PC-9 (cell line): ENCODE measurements around the gene SPPL3. TPM values are rescaled to one million over a fixed set of nuclear protein-coding genes. Genes with fewer than 3 reads are reported as not detected.

Experiments
- BruUV-seq: library from RNA; stranded (reverse); fragments of 400-500 nt; replicated peaks from 2 replicates; lab custom pipeline; 2021; lab: Mats Ljungman, UMichigan
- CTCF ChIA-PET: fragments of 300-600 bp; sonication (Branson Sonifier 250); formaldehyde crosslinking; loops from one replicate; lab custom pipeline; 2022; ENCODE audit warnings: antibody characterized with exemption; lab: Charles Lee
- POLR2A ChIA-PET: fragments of 300-600 bp; sonication (Branson Sonifier 250); formaldehyde crosslinking; loops from one replicate; lab custom pipeline; 2022; ENCODE audit warnings: antibody characterized with exemption; ENCODE audit not compliant: unreplicated experiment; lab: Charles Lee
- DNase-seq, 2 experiments: peaks; one replicate each; pipeline versions ENCODE4 v3.0.0 to v3.0.0-alpha.2; 2015 to 2022; ENCODE audit warnings: mixed read lengths in 1 of 2
- H2AFZ ChIP-seq: fragments of 200-600 bp; sonication (generic); 2 replicates; pipeline ENCODE4 v1.8.1; 2017; ENCODE audit warnings: antibody characterized with exemption
- H3F3A ChIP-seq: fragments of 200-600 bp; sonication (generic); 2 replicates; pipeline ENCODE4 v1.8.1; 2017; ENCODE audit warnings: antibody characterized with exemption, mild to moderate bottlenecking, low read depth; ENCODE audit not compliant: insufficient read depth
- H3K27ac ChIP-seq: fragments of 200-600 bp; sonication (generic); 2 replicates; pipeline ENCODE4 v1.6.1; 2016; ENCODE audit warnings: mixed run types
- H3K27me3 ChIP-seq: fragments of 200-600 bp; sonication (generic); 2 replicates; pipeline ENCODE4 v1.6.1; 2016; ENCODE audit warnings: low read depth, mixed run types; ENCODE audit not compliant: insufficient read depth
- H3K36me3 ChIP-seq: fragments of 200-600 bp; sonication (generic); 2 replicates; pipeline ENCODE4 v1.6.1; 2016; ENCODE audit warnings: low read depth, mixed run types
- H3K4me1 ChIP-seq: fragments of 200-600 bp; sonication (generic); replicated peaks from 2 replicates; pipeline ENCODE4 v1.6.1; 2016; ENCODE audit warnings: mixed run types; ENCODE audit not compliant: insufficient read depth
- H3K4me2 ChIP-seq: fragments of 200-600 bp; sonication (generic); 2 replicates; pipeline ENCODE4 v1.6.1; 2017; ENCODE audit warnings: mixed run types
- H3K4me3 ChIP-seq: fragments of 200-600 bp; sonication (generic); 2 replicates; pipeline ENCODE4 v1.6.1; 2016; ENCODE audit warnings: mixed run types
- H3K79me2 ChIP-seq: fragments of 200-600 bp; sonication (generic); 2 replicates; pipeline ENCODE4 v1.6.1; 2017; ENCODE audit warnings: low read depth, mixed run types
- H3K9me2 ChIP-seq: fragments of 200-600 bp; sonication (generic); 2 replicates; pipeline ENCODE4 v1.8.1; 2017; ENCODE audit warnings: mild to moderate bottlenecking; ENCODE audit not compliant: insufficient read depth
- H3K9me3 ChIP-seq: fragments of 200-600 bp; sonication (generic); 2 replicates; pipeline ENCODE4 v1.8.1; 2016; ENCODE audit warnings: low read depth; ENCODE audit not compliant: insufficient read depth
- H4K20me1 ChIP-seq: fragments of 200-600 bp; sonication (generic); 2 replicates; pipeline ENCODE4 v1.8.1; 2017; ENCODE audit not compliant: insufficient read depth
- EZH2 ChIP-seq: fragments of 200-600 bp; sonication (generic); IDR thresholded peaks from 2 replicates; pipeline ENCODE4 v1.8.0; 2017; ENCODE audit warnings: antibody characterized with exemption, low read depth
- intact Hi-C: fragments of 100-400 bp; cut with micrococcal nuclease; formaldehyde crosslinking; loops from one replicate; pipeline ENCODE4 v1.10.0; 2022; ENCODE audit not compliant: unreplicated experiment
- total RNA-seq: library from RNA; stranded (reverse); gene quantifications from 2 replicates; pipeline ENCODE4 v1.2.3, GENCODE V29; 2021
- TF ChIP-seq, protein P1 (sequence below): fragments of 200-600 bp; sonication (generic); conservative IDR thresholded peaks from 2 replicates; pipeline ENCODE4 v1.6.1; 2017; ENCODE audit warnings: mixed run types, antibody characterized with exemption, mild to moderate bottlenecking, moderate library complexity

SPPL3 gene
- total RNA-seq, 1 experiment from 2014 or later = 44.7 TPM

DNA sequence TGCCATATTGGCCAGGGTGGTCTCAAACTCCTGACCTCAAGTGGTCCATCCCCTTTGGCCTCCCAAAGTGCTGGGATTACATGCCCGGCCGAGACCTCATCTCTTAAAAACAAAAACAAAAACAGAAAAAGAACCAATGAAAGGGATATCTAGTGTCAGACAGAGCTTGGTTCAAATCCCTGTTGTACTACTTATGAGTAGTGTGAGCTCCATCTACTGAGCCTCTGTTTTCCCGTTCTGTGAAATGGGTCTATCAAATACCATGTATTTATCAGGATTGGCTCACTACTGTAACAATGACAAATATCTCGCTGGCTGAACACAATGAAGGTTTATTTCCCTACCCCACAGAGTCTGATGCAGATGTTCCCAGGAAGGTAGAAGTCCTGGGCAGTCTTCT is 37.3 kb upstream of the SPPL3 start:
- Histone ChIP-seq H2AFZ (no peak overlapping the region), H3K4me2 (no peak overlapping the region), H3K4me1 (no peaks in the 10 kb centered on the region), H3K27me3 (no peaks in the 10 kb centered on the region), H3F3A (no peaks in the 10 kb centered on the region), H4K20me1 (no peaks in the 10 kb centered on the region), H3K27ac (no peak overlapping the region), H3K4me3 (no peak overlapping the region), H3K9me3 (no peaks in the 10 kb centered on the region), H3K79me2 (no peaks in the 10 kb centered on the region), H3K9me2 (no peaks in the 10 kb centered on the region), H3K36me3 (no peaks in the 10 kb centered on the region)
- no peak for DNase-seq
- ChIA-PET CTCF (interaction anchor here (0.6 kb wide), 1 partner anchor 551 kb away, joined by 6 read pairs; no protein-coding TSS in a partner anchor), POLR2A (no interaction called here)
- intact Hi-C loops = loop anchor here (5.0 kb wide), 1 partner anchor 34 kb away; no protein-coding TSS in a partner anchor
- TF ChIP-seq, protein P1, sequence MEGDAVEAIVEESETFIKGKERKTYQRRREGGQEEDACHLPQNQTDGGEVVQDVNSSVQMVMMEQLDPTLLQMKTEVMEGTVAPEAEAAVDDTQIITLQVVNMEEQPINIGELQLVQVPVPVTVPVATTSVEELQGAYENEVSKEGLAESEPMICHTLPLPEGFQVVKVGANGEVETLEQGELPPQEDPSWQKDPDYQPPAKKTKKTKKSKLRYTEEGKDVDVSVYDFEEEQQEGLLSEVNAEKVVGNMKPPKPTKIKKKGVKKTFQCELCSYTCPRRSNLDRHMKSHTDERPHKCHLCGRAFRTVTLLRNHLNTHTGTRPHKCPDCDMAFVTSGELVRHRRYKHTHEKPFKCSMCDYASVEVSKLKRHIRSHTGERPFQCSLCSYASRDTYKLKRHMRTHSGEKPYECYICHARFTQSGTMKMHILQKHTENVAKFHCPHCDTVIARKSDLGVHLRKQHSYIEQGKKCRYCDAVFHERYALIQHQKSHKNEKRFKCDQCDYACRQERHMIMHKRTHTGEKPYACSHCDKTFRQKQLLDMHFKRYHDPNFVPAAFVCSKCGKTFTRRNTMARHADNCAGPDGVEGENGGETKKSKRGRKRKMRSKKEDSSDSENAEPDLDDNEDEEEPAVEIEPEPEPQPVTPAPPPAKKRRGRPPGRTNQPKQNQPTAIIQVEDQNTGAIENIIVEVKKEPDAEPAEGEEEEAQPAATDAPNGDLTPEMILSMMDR = no peak
- no peak for TF ChIP-seq EZH2
- BruUV-seq = no TSS peak

DNA sequence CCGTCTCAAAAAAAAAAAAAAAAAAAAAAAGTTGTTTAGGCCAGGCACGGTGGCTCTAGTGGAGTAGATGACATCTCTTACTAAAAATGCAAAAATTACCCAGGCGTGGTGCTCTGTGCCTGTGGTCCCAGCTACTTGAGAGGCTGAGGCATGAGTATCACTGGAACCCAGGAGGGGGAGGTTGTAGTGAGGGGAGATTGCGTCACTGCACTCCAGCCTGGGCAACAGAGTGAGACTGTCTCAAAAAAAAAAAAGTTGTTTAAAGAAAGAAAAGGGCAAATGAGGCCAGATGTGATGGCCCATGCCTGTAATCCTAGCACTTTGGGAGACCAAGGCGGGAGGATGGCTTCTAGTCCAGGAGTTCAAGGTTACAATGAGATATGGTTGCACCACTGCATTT is 36.6 kb upstream of the SPPL3 start:
- Histone ChIP-seq H4K20me1 (no peaks in the 10 kb centered on the region), H3K79me2 (no peaks in the 10 kb centered on the region), H2AFZ (no peak overlapping the region), H3K36me3 (no peaks in the 10 kb centered on the region), H3K27ac (no peak overlapping the region), H3K4me3 (no peak overlapping the region), H3K9me2 (no peaks in the 10 kb centered on the region), H3F3A (no peaks in the 10 kb centered on the region), H3K27me3 (no peaks in the 10 kb centered on the region), H3K4me2 (no peak overlapping the region), H3K9me3 (no peaks in the 10 kb centered on the region), H3K4me1 (no peaks in the 10 kb centered on the region)
- ChIA-PET POLR2A (no interaction called here), CTCF (interaction anchor here (0.6 kb wide), 2 partner anchors 45 to 552 kb away, joined by 4 to 6 read pairs; no protein-coding TSS in a partner anchor)
- no TSS peak for BruUV-seq
- peak in 1 of 2 experiments; percentile 55 for DNase-seq
- TF ChIP-seq, protein P1 = no peak
- no peak for TF ChIP-seq EZH2
- intact Hi-C loops = loop anchor here (5.0 kb wide), 1 partner anchor 33 kb away; no protein-coding TSS in a partner anchor

DNA sequence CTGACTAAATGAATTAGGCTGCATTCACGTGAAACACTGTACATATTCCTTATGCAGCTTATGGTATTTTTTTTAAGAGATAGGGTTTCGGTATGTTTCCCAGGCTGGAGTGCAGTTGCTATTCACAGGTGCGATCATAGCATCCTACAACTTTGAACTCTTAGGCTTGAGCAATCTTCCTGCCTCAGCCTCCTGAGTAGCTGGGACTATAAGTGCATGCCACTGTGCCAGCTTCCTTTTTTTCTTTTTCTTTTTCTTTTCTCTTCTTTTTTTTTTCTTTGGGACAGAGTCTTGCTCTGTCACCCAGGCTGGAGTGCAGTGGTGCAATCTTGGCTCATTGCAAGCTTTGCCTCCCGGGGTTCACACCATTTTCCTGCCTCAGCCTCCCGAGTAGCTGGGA is 35.8 kb upstream of the SPPL3 start:
- Histone ChIP-seq H3F3A (no peaks in the 10 kb centered on the region), H2AFZ (no peak overlapping the region), H3K9me3 (no peaks in the 10 kb centered on the region), H3K79me2 (no peaks in the 10 kb centered on the region), H3K27me3 (no peaks in the 10 kb centered on the region), H3K27ac (no peak overlapping the region), H4K20me1 (no peaks in the 10 kb centered on the region), H3K4me2 (0 out of 2 replicates have a peak overlapping the region, but pooled peaks have one; percentile 16), H3K9me2 (no peaks in the 10 kb centered on the region), H3K36me3 (no peaks in the 10 kb centered on the region), H3K4me1 (no peaks in the 10 kb centered on the region), H3K4me3 (no peak overlapping the region)
- no peak for DNase-seq
- POLR2A ChIA-PET = no interaction called here
- intact Hi-C loops = loop anchor here (5.0 kb wide), 1 partner anchor 33 kb away; no protein-coding TSS in a partner anchor
- TF ChIP-seq, protein P1 = no peak
- no peak for TF ChIP-seq EZH2
- CTCF ChIA-PET = interaction anchor here (0.5 to 0.7 kb wide), 3 partner anchors 20 to 110 kb away, joined by 3 read pairs; no protein-coding TSS in a partner anchor
- BruUV-seq = no TSS peak
